Fibroblast of villous mesenchyme (primary cell): Measurements from ENCODE around the gene USP48. TPM values are rescaled to one million over a fixed set of nuclear protein-coding genes. Genes with fewer than 3 reads are reported as not detected.

Experiments
- DNase-seq: peaks from one replicate; pipeline ENCODE4 v3.0.0-alpha.2; 2010; ENCODE audit warnings: low read depth
- H3K4me3 ChIP-seq: 2 replicates; pipeline ENCODE4 v1.5.1; 2011; ENCODE audit warnings: low read depth, mild to moderate bottlenecking, low read length
- total RNA-seq: library from RNA; depleted of rRNA; stranded (reverse); fragments of >200 nt; gene quantifications from 2 replicates; pipeline ENCODE4 v1.2.3, GENCODE V29; 2012
- TF ChIP-seq, protein P1 (sequence below): IDR thresholded peaks from 2 replicates; pipeline ENCODE4 v1.5.1; 2012; ENCODE audit warnings: low read depth, mild to moderate bottlenecking, low read length; ENCODE audit not compliant: insufficient read depth

Gene USP48
- 42.5 and 52.2 TPM in 2 replicates for total RNA-seq

DNA sequence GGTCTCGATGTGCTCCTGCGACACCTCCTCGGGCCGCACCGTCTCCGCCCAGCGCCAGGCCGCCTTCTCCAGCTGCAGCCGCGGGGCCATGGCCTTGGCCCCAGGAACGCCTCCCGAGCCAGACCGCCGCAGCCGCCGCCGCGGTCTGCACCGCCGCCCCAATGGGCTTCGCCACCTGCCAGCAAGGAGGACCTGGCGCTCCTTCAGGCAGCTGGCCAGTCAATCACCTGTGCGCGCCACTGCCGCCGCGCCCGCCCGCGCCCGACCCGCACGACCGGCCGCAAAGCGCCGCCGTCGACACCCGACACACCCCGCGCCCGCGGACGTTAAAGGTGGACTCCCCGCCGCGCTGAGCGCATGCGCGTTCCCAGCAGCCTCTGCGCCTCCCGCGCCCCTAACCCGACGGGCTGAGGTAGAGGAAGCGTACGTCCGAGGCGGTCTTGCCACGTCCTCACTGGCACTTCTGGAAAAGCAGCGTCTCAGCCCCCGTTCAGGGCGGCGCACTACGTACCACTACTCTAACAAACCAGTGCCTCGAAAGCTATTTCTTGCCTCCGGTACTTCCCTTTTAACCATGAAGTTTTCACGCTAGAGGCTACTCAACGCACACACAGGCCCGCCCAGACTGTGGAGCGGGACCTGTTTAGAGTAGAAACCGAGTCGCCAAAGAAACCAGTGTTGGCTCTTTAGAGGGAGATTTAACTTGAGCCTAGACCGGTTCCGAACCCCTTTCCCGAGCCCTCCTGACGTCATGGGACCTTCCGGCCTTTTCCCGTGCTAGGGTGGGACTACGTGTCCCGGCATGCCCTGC, at the start of gene USP48:
USP48 (minus strand) TSS at position 282 of the 811 bp plus-strand sequence; CDS start at position 90, 192 bp downstream.
- peak; percentile 94 for DNase-seq
- H3K4me3 ChIP-seq, result peak within 1 kb of the TSS; percentile 96
- TF ChIP-seq, protein P1, sequence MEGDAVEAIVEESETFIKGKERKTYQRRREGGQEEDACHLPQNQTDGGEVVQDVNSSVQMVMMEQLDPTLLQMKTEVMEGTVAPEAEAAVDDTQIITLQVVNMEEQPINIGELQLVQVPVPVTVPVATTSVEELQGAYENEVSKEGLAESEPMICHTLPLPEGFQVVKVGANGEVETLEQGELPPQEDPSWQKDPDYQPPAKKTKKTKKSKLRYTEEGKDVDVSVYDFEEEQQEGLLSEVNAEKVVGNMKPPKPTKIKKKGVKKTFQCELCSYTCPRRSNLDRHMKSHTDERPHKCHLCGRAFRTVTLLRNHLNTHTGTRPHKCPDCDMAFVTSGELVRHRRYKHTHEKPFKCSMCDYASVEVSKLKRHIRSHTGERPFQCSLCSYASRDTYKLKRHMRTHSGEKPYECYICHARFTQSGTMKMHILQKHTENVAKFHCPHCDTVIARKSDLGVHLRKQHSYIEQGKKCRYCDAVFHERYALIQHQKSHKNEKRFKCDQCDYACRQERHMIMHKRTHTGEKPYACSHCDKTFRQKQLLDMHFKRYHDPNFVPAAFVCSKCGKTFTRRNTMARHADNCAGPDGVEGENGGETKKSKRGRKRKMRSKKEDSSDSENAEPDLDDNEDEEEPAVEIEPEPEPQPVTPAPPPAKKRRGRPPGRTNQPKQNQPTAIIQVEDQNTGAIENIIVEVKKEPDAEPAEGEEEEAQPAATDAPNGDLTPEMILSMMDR, result no peak

- no peak overlapping the region for H3K4me3 ChIP-seq
- TF ChIP-seq, protein P1, result no peak
- DNase-seq, result no peak
Observed at GRCh38 chr1:21831454-21831970, 48.6 kb upstream of the USP48 start.

DNA sequence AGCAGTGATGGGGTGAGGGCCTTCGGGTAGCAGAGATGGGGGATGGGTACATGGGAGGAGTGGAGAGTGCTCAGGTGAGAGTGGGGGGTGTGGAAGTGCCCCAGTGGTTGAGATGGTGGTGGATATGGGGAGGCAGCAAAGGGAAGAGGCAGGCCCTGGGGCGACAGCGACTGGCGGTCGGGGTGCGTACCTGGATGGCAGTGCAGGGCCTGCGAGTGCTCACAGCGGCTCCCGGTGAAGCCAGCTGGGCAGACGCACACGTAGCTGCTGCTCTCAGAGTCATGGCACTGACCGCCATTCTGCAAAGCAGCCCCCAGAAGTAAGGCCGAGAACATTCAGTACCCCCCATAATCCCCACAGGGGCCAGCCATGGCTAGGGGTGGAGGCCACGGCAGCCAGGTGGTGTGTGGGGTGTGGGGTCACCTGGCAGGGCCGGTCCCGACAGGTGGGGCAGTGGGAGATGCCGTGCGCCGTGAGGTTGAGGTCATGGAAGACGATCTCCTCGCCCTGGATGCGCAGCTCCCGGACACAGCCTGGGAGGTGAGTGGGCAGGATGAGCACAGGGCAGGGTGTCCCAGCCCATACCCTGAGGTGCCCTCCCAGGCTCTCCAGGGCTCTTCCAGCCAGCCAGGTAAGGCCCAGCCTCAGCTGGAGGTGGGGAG, 48.0 kb upstream of the USP48 start:
- TF ChIP-seq, protein P1, result no peak
- H3K4me3 ChIP-seq, result no peak overlapping the region
- DNase-seq, result no peak

GRCh38 chr1:21829294-21829693, 46.3 kb upstream of the USP48 start:
- TF ChIP-seq, protein P1, result no peak
- no peak overlapping the region for H3K4me3 ChIP-seq
- no peak for DNase-seq

- no peak for DNase-seq
- TF ChIP-seq, protein P1, result no peak
- no peak overlapping the region for H3K4me3 ChIP-seq
Observed at GRCh38 chr1:21828506-21829210, 45.7 kb upstream of the USP48 start.

DNA sequence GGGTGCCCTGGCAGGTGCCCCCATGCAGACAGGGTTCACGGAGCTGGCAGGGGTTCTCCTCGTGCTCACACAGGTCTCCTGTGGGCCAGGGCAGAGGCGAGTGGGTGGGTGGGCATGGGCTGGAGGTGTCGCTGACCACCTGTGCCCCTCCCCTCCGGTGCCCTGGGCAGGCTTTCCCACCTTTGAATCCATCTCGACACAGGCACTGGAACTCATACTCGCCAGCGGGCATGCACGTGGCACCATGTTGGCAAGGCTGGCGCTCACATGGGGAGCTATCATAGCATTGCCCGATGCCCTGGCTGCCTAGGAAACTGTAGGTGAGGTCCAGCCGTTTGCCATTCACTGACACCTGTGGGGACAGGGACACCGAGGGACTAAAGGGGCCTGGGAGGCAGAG, 45.1 kb upstream of the USP48 start:
- H3K4me3 ChIP-seq, result no peak overlapping the region
- no peak for DNase-seq

More for the DNA sequence above, 45.1 kb upstream of the USP48 start:
- TF ChIP-seq, protein P1, result no peak
